Measurements from ENCODE around the gene TM4SF18. TPM values are rescaled to one million over a fixed set of nuclear protein-coding genes. Genes with fewer than 3 reads are reported as not detected.

The TM4SF18 gene
- total RNA-seq, 1 donor from 2014 or later = 6.5 TPM

GRCh38 chr3:149369991-149370866, 36.8 kb upstream of the TM4SF18 start:
- no peak for ATAC-seq

GRCh38 chr3:149368674-149369497, 35.5 kb upstream of the TM4SF18 start:
- H3K4me1 ChIP-seq = peaks cover 41% of the 10 kb centered on the region
- no peak for ATAC-seq
- H3K27me3 ChIP-seq (ENCODE audit: low read depth) = no peaks in the 10 kb centered on the region
- TF ChIP-seq CTCF (IDR thresholded peaks at IDR 0.05) = no peak
- no peak overlapping the region for H3K27ac ChIP-seq
- peaks cover 13% of the 10 kb centered on the region for H3K36me3 ChIP-seq
- intact Hi-C loops (cut with DNase I) = no loop called here
- H3K4me3 ChIP-seq = no peak overlapping the region
- no peaks in the 10 kb centered on the region for H3K9me3 ChIP-seq
- no peak for DNase-seq

More at GRCh38 chr3:149369991-149370866, 36.8 kb upstream of the TM4SF18 start:
- Histone ChIP-seq H3K4me3 (no peak overlapping the region), H3K36me3 (peaks cover 24% of the 10 kb centered on the region), H3K27me3 (ENCODE audit: low read depth) (no peaks in the 10 kb centered on the region), H3K9me3 (no peaks in the 10 kb centered on the region), H3K4me1 (peaks cover 54% of the 10 kb centered on the region), H3K27ac (peak overlapping the region; percentile 26)
- DNase-seq = no peak
- TF ChIP-seq CTCF (IDR thresholded peaks at IDR 0.05) = no peak
- intact Hi-C loops (cut with DNase I) = no loop called here

GRCh38 chr3:149368201-149368673, 34.8 kb upstream of the TM4SF18 start:
- TF ChIP-seq CTCF (IDR thresholded peaks at IDR 0.05) = no peak
- Histone ChIP-seq H3K27ac (no peak overlapping the region), H3K4me3 (no peak overlapping the region), H3K27me3 (ENCODE audit: low read depth) (no peaks in the 10 kb centered on the region), H3K4me1 (peaks cover 34% of the 10 kb centered on the region), H3K9me3 (no peaks in the 10 kb centered on the region), H3K36me3 (peaks cover 12% of the 10 kb centered on the region)
- ATAC-seq (peak in 1 of 2 donors; percentile 18), DNase-seq (no peak)
- intact Hi-C loops (cut with DNase I) = no loop called here

- intact Hi-C loops (cut with DNase I) = no loop called here
- ATAC-seq = peak; percentile 72 to 83
- TF ChIP-seq CTCF (IDR thresholded peaks at IDR 0.05) = no peak
- H3K36me3 ChIP-seq = peaks cover 12% of the 10 kb centered on the region
- H3K27me3 ChIP-seq (ENCODE audit: low read depth) = no peaks in the 10 kb centered on the region
- H3K4me3 ChIP-seq = no peak overlapping the region
- peaks cover 28% of the 10 kb centered on the region for H3K4me1 ChIP-seq
- peak overlapping the region; percentile 9 for H3K27ac ChIP-seq
- no peaks in the 10 kb centered on the region for H3K9me3 ChIP-seq
- no peak for DNase-seq
Observed at GRCh38 chr3:149366941-149367840, 33.8 kb upstream of the TM4SF18 start.

- H3K4me1 ChIP-seq = peaks cover 16% of the 10 kb centered on the region
- intact Hi-C loops (cut with DNase I) = no loop called here
- no peak overlapping the region for H3K4me3 ChIP-seq
- no peaks in the 10 kb centered on the region for H3K27me3 ChIP-seq (ENCODE audit: low read depth)
- no peak for ATAC-seq
- H3K36me3 ChIP-seq = peaks cover 1% of the 10 kb centered on the region
- H3K27ac ChIP-seq = no peak overlapping the region
- no peak for TF ChIP-seq CTCF (IDR thresholded peaks at IDR 0.05)
- no peaks in the 10 kb centered on the region for H3K9me3 ChIP-seq
- DNase-seq = no peak
Observed at GRCh38 chr3:149366031-149366430, 32.6 kb upstream of the TM4SF18 start.
